HL-60 (cell line): Measurements from ENCODE around the gene TUT7.

Experiments
- CTCF ChIP-seq: IDR thresholded peaks from one replicate; pipeline ENCODE4 v1.5.1; 2011; ENCODE audit warnings: low read length, control low read depth, inconsistent platforms; ENCODE audit not compliant: insufficient read depth
- POLR2AphosphoS5 ChIP-seq: IDR thresholded peaks from 2 replicates; pipeline ENCODE4 v1.6.1; 2012; ENCODE audit warnings: low read depth

- no peak for TF ChIP-seq CTCF
- no peak for TF ChIP-seq POLR2AphosphoS5
These were observed 18.2 kb downstream of the TUT7 start for GRCh38 chr9:86336058-86336457.
